Ammon's horn (tissue), 1 donor: Measurements from ENCODE around the gene TMEM187.
"Not testable (repeated sequence)": the region's sequence is repeated elsewhere in the genome, so short reads cannot be mapped to it uniquely, and the experiment has no call there.

Experiments
- DNase-seq: peaks from one replicate; pipeline ENCODE4 v3.0.0-alpha.2; 2016; ENCODE audit warnings: low spot score

The TMEM187 gene

DNA sequence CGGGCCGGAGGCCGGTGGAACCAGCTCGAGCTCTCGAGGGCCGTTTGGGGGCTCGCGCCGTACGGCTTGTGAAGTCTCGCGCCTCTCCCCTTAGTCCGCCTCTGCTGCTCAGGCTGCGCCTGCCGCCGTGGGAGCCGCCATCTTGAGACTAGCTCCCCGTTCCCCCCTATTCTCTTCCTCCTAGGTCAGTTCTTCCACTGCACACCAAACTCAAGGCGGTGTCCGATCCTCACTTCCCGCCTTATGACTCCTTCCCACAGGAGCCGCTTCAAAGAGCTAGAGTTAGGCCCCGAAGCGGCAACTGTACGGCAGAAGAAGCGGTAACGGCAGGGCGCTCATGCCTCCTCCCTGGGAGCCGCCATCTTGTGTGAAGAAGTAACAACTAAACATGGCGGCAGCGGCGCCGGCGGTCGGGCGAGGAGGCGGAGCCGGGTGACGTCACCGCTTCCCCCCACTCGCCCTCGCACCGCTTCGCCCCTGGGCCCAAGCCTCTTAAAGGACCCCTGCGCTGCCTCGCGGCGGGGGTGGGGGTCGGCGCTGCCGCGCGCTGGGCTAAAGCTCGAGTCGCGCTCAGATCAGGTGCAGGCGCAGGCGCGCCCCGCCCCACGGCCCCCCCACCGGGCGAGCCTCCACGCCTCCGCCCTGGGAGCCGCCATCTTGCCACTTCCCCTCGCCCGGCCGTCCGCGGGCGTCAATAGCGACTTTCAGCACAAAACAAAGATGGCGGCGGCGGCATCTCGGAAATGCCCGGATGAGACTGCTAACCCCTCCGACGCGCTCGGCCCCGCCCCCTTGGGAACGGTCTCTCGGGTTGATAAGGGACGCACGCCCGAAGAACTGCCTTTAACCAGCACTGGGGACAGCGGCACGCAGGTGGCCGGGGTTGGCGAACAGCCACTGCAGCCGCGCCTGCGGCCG lies 845 bp upstream of the TMEM187 start, which contains the start of gene HCFC1:
TSS of gene HCFC1 (minus strand) at position 369 of the 918 bp plus-strand sequence. CDS start 978 bp downstream, outside the sequence.
- DNase-seq, result peak; percentile 88

DNA sequence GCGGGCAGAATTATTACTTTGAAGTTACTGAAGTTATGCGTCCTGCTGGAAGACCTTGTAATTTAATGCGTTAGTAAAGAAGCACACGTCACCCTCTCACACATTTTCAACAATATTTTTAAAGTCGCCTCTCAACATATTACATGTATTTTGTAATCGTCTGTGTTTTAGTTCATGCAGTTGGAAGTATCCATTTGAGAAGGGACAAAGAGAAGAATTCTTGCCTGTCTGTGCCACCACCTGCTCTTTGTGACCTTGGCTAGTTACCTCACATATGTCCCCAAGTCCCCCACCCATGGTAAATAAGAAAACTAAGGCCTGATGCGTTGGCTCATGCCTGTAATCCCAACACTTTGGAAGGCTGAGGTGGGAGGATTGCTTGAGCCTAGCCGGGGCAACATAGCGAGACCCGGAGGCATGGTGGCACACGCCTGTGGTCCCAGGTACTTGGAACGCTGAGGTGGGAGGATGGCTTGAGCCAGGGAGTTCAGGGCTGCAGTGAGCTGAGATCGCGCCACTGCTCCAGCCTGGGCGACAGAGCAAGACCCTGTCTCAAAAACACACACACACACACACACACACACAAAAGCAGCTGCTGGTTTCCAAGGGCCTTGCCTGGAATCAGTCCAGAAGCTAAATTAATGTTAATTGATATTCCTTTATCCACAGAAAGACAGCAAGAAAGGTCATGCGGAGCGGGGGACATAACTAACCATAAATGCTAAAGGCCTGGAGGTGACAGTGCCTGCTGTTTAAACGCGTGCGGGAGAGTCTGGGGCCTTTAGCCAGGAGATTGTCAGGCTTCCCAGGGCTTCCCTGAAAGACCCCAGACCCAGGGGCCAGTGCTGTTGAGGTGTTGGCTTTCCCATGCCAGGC lies 811 bp downstream of the TMEM187 start:
- no peak for DNase-seq

DNA sequence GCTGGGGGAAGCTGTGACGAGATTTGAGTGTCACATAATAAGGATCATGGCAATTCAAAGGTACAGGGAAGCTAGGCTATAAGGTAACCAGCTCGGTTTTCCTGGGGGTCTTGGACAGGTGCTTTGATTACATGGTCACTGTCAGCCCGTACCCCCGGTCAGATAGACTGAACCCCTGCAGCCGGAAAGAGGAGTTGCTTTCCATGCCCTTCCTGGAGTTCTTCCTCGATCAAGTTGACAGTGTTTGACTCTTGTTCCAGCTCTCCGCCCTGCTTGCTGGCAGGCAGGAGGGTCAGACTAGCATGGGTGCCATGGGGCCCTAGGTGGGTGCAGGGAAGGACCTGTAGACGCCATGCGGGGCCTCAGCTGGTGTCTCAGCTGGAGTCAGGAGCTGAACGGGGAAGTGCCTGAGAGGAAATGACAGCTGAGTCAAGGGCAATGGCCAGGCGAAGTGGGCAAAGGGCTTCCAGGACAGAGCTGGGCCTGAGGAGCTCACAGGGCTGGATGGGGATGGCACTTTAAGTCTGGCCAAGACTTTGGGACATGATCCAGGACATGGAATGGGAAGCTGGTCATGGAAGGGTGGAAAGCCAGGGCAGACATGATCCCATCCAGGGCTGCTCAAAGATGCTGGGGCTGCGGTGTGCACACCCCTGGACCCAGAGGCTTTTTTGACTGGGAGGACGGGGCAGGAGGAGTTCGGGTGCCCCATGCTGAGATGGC lies 1.6 kb downstream of the TMEM187 start:
- DNase-seq, result no peak

DNA sequence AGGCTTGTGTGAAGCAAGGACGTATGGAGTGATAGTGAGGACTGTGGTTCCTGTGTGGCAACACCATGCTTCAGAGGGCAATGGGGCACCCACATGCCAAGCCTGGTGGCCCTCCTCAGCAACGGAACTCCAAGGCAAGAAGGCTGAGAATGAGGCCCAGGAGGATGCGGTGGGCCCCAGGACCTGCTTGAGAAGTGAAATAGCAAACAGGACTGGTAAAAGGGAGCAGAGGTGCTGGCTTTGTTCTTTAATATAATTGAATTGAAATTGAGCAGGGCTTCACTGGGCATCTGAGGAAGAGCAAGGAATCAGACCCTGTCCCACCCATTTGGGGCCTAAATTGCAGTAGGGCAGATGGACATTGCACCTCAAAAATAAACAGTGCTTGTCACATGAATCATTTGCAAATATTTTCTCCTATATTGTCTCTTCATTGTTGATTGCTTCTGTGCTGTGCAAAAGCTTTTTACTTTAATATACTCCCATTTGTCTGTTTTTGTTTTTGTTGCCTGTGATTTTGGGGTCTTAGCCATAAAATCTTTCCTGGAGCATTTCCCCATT lies 2.3 kb downstream of the TMEM187 start:
- no peak for DNase-seq

DNA sequence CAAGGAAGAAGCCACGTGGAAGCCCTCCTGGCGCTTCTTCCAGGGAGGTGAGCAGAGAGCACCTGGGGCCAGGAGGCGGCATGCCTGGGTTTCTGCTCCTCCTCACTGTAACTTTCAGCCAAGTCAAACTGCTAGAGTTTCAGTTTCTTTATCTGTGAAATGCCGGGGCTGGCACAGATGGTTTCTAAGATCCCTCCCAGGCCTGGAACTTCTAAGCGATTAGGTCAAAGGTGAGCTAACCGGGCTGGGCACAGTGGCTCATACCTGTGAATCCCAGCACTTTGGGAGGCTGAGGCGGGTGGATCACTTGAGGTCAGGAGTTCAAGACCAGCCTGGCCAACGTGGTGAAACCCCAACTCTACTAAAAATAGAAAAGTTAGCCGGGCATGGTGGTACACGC lies 7.8 kb downstream of the TMEM187 start:
- not testable (repeated sequence) for DNase-seq

DNA sequence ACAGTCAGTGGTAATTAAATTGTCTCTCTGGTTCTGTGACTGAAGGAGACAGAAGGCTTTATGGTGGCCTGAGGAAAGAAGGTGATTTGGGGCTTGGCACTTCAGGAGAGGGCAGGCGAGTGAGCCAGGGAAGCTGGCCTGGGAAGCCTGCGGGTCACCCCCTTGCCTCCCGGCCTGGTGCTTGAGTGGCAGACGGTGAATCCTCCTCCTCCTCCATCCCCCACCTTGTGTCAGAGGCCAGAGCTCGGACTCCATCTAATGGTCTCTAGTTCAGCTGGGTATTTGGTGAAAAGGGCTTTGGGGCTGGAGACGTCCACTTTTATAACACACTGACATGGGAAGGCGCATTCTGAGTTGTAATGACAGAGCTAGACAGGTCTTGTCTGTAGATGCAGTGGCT lies 8.7 kb downstream of the TMEM187 start:
- no peak for DNase-seq

DNA sequence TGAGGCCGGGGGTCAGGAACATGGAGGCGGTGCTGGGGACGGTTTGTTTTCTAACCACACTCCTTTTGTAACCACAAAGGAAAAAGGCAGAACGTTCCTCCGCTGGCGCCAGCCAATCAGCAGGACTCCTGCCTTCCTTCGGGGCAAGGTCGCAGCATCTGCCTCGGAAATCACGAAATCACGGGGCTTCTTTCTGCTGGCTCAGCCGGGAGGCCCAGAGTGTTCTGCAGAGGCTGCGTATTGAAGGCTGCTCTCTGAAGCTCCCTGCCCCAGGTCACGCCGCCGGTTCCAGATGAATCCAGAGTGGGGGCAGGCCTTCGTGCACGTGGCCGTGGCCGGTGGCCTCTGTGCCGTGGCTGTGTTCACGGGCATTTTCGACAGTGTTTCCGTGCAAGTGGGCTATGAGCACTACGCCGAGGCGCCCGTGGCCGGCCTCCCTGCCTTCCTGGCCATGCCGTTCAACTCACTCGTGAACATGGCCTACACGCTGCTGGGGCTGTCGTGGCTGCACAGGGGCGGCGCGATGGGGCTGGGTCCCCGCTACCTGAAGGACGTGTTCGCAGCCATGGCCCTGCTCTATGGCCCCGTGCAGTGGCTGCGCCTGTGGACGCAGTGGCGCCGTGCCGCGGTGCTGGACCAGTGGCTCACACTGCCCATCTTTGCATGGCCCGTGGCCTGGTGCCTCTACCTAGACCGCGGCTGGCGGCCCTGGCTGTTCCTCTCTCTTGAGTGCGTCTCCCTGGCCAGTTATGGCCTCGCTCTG lies 9.4 kb downstream of the TMEM187 start:
- DNase-seq, result peak; percentile 41

DNA sequence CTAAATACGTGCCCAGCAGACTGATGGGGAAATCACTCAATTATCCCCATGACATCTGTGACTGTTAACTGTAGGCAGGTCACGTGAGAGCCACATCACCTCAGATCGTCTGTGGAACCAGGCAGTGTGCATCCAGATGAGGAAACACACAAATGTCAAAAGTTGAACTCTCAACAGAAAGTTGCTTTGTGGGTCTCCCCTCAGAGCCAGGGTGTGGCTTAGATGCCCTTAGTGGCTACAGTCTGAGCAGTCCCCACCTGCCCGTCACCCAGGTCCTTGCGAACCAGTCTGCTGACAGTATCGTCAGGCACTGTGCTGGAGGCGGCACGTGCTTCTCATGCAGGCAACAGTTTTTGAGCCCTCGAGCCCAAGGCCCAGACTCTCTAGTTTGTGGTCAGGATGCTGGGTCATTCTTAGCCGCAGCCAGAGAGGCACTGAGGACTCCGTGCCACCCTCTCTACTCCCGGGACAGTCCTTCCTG lies 10.8 kb downstream of the TMEM187 start:
- no peak for DNase-seq

DNA sequence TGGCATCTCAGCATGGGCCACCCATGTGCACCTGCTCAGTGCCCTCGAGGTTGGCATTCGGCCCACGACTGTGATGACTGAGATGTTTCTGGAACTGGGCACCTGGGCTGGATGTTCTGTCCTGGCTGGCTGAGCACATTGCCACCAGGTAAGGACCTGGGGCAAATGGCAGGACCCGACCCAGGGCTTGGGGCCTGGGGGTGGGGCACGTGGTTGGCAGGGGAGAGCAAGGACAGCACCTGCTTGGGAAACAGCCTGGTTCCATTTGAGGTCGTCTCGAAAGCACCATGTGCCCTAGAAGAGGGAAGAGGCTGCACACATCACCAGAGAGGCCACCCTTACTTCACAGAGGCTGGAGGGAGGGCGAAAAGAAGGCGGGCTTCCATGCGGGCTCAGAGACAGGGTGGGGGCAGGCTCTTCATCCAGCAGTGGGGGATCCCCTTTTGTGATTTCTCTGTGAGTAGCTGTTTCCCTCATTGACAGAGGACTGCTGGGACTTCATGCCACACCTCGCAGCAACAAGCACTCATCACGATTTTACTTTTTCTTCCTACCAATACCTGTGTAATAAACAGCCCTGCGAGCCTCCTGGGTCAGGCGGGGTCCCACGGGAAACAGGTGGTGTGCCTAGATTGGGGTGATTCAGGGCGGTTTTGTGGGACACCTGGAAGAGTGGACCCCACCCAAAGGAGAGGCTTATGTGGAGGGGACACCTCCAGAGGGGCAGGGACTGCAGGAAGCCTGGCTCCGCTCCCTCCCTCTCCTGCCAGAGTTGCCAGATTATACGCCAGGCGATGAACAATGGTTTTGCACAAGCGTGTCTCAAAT lies 12.0 kb downstream of the TMEM187 start:
- DNase-seq, result no peak

DNA sequence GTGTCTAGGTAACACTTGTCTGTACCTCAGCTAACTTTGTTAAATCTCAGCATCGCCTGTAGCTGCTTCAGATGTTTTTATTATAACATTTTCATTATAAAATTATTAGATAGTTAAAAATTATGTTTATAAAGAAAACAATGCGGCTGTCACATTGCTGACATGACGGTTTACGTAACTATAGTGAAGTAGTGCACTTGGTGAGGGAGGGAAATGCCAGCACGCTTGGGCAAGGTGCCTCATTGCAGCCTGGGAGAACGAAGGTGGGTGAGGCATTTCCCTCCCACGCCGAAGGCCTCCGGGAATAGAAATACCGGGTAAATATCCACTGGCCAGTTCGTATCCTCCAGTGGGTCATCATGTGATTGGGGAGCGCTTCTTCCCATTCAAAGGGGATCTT lies 15.9 kb downstream of the TMEM187 start:
- no peak for DNase-seq

DNA sequence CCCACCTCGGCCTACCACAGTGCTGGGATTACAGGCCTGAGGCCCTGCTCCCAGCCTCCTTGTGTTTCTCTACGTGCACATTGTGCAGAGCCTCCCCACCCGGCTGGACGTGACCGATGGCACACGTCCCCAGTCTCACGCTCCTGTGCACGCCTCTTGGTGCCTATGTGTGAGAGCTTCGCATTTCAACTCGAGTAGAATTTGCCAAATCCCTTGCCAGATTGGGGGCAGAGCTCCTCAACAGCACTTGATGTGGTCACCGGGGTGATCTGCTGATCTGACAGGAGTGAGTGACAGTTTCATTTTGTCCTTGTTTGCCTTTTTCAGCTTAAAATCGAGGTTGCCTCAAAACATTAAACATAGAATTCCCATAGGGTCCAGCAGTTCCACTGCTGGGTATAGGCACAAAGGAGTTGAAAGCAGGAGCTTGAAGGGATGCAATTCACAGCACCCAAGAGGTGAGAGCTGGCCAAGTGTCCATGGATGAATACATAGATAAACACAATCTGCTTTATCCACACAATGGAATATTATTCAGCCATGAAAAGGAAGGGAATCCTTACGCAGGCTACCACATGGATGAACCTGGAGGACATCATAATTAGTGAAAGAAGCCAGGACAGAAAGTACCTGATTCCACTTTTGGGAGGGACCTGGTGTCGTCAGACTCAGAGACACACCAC lies 17.6 kb downstream of the TMEM187 start:
- DNase-seq, result no peak

DNA sequence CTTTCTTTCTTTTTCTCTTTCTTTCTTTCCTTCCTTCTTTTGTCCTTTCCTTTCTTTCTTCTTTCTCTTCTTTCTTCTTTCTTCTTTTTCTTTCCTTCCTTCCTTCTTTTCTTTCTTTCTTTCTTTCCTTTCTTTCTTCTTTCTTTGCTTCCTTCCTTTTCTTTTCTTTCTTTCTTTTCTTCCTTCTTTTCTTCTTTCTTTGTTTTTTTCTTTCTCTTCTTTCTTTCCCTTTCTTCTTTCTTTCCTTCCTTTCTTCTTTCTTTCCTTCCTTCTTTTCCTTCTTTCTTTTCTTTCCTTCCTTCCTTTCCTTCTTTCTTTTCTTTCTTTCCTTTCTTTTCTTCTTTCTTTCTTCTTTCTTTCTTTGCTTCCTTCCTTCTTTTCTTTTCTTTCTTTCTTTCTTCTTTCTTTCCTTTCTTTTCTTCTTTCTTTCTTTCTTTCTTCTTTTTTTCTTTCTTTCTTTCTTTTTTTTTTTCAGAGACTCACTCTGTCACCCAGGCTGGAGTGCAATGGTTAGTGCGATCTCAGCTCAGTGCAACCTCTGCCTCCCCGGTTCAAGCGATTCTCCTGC lies 18.5 kb downstream of the TMEM187 start:
- DNase-seq, result no peak

DNA sequence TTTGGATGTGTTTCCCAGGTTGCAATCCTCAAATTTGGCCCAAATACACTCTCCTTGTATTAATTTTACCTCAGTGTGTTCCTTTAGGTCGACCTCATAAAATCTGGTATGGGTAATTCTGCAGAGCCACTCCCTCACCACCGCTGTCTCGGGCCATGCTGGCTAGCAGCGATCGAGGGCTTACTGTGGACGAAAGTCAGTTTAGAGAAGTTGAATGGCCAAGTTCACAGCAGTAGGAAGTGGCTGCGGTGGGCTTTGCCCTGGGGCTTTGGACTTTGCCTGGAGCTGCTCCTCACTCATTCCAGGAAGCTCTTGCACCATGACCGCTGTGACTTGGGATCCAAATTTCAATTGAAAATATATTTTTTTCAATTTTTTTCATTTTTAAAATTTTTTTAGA lies 19.6 kb downstream of the TMEM187 start:
- no peak for DNase-seq

DNA sequence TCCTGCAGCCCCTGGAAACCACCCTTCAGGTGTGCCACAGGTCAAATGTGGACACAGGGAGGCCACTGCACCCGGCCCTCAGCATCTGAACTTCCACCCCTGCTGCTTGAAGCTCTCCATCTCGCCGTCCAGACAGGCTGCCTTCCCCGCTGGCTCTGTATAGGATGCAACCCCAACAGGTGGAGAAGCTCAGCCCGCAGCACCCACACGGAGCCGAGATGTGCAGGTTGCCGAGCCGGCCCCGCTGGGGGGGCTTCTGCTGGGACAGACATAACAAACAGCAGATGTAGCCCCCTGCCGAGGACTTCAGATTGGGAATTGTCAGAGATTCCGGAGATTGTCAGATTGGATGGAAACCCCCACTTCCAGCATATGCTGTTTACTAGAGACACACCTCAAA lies 20.5 kb downstream of the TMEM187 start:
- no peak for DNase-seq

DNA sequence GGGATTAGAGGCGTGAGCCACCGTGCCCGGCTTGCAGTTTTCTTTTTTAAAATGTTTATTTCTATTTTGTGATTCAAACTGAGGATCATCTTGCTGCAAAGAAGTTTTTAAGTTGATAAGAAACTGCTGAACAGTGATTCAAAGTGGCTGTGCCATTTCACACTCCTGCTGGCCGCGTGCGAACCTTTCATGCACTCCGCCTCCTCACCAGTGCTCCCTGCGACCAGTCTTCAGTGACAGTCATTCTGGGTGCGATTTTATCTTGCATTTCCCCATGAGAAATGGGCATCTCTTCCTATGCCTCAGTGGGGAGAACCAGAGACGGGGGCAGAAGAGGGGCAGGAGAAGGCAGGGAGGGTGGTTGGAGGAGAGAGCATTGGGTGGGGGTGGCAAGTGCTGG lies 21.4 kb downstream of the TMEM187 start:
- DNase-seq, result no peak

DNA sequence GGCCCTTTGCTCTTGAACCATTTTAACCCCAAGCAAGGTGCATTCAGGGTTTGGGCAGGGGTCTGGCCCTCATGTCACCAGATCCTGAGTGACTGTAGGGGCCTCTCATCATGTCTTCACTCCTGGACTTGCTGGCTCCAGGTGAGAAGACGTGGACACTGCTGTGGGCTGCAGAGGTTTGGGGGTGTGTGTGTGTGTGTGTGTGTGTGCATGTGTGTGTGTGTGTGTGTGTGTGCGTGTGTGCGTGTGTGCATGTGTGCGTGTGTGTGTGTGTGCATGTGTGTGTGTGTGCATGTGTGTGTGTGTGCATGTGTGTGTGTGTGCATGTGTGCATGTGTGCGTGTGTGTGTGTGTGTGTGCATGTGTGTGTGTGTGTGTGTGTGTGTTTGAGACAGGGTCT lies 21.8 kb downstream of the TMEM187 start:
- DNase-seq, result not testable (repeated sequence)

DNA sequence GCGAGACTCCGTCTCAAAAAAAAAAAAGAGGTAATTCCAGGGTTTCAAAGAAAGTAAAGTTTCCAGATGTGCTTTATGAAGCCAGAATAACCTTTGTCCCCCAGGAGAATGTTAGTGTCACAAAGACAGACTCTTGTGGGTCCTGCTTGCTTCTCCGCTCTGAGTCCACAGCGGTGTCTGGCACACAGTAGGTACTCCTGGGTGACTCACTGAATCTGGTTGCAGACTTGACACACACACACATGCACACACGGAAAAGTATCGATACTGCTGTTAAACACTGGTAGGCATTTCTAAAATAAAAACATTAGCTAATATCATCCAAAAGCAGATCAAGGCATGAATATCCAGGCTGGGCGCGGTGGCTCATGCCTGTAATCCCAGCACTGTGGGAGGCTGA lies 22.9 kb downstream of the TMEM187 start:
- no peak for DNase-seq

DNA sequence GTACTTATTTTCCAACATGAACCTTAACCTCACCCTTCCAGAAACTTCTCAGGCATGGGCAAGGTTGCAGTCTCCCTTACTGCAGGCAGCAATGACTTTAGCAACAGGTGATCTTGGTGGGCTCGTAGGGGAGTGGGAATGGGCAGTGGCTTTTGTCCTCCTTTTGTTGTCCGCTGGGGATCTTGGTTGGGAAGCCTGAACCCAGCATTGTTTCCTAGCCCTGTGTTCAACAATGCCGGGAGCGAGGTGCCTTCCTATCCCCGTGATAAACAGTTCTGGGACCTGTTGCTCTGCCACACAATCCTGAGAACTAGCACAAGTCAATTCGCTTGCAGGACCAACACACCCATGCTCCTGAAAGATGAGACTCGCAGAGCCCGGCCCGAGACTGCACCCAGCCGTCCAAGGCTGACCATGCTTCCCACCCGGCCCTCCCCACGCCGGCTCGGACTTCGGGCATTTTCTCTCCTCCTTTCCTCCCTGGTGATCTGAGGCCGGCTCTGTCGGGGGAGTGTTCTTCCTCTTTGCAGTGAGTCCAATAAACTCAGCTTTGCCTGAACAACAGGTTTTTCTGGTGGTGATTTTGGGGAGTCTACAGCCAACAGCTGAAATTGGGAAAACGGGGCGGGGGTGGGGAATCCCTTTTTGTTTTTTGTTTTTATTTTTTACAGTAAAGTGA lies 26.9 kb downstream of the TMEM187 start:
- no peak for DNase-seq

DNA sequence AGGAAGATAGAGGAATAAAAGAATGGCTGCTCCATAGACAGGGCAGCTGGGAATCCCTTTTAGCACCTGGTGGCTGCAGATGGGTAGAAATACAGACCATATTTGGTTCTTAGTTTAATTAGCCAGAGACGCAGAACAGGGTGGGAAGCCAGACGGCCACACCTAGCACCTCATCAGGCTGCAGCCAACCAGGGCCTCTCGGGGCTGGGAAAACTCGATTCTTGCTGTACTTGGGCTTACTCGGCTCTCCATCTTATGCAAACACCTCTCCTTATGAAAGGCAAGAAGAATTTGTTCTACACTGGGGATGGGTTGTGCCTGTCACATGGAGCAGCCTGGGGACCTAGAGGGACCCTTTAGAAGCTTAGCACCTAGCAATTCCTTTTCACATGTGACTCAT lies 27.5 kb downstream of the TMEM187 start:
- DNase-seq, result no peak
